Urothelium cell line (cell line): Measurements from ENCODE around the gene PRPSAP2.
A peak's percentile ranks its signal among the peaks of the same experiment; 100 is the strongest.

Source experiments
- DNase-seq: peaks from one replicate; pipeline ENCODE4 v3.0.0; 2011; ENCODE audit warnings: low spot score, mixed read lengths
- FAIRE-seq: peaks from 2 replicates; lab custom pipeline; 2011; peaks lifted over from hg19 to GRCh38; lab: Jason Lieb, UNC

Gene PRPSAP2

GRCh38 chr17:18960241-18960665 lies 102.3 kb downstream of the PRPSAP2 start:
- DNase-seq (no peak), FAIRE-seq (no peak)

GRCh38 chr17:18960803-18961511 lies 103.0 kb downstream of the PRPSAP2 start:
- DNase-seq (peak; percentile 84), FAIRE-seq (no peak)

GRCh38 chr17:18961634-18962493 lies 103.9 kb downstream of the PRPSAP2 start:
- DNase-seq (no peak), FAIRE-seq (no peak)

GRCh38 chr17:18962494-18962815 lies 104.5 kb downstream of the PRPSAP2 start:
- no peak for FAIRE-seq
- no peak for DNase-seq

GRCh38 chr17:18963126-18964017 lies 105.4 kb downstream of the PRPSAP2 start:
- no peak for FAIRE-seq
- no peak for DNase-seq

GRCh38 chr17:18964018-18964351 lies 106.1 kb downstream of the PRPSAP2 start:
- DNase-seq (no peak), FAIRE-seq (no peak)

GRCh38 chr17:18964550-18964949 lies 106.6 kb downstream of the PRPSAP2 start:
- no peak for FAIRE-seq
- DNase-seq: no peak

- FAIRE-seq: no peak
- DNase-seq: no peak
Observed at GRCh38 chr17:18965530-18966236, 107.8 kb downstream of the PRPSAP2 start.

GRCh38 chr17:18966831-18967624 lies 109.1 kb downstream of the PRPSAP2 start:
- DNase-seq (no peak), FAIRE-seq (no peak)

- FAIRE-seq (no peak), DNase-seq (no peak)
Observed at GRCh38 chr17:18967916-18968315, 110.0 kb downstream of the PRPSAP2 start.

- FAIRE-seq: no peak
- no peak for DNase-seq
Observed at GRCh38 chr17:18968345-18968744, 110.4 kb downstream of the PRPSAP2 start.

- DNase-seq (no peak), FAIRE-seq (no peak)
Observed at GRCh38 chr17:18968945-18969887, 111.3 kb downstream of the PRPSAP2 start.

- FAIRE-seq (no peak), DNase-seq (no peak)
Observed at GRCh38 chr17:18970582-18971480, 112.9 kb downstream of the PRPSAP2 start.

- no peak for FAIRE-seq
- DNase-seq: no peak
Observed at GRCh38 chr17:18971801-18972200, 113.9 kb downstream of the PRPSAP2 start.

GRCh38 chr17:18974407-18975149 lies 116.6 kb downstream of the PRPSAP2 start:
- DNase-seq: no peak
- no peak for FAIRE-seq

- DNase-seq: no peak
- FAIRE-seq: no peak
Observed at GRCh38 chr17:18975597-18975996, 117.7 kb downstream of the PRPSAP2 start.

GRCh38 chr17:18976201-18976600 lies 118.3 kb downstream of the PRPSAP2 start:
- FAIRE-seq: no peak
- DNase-seq: no peak
